Measurements from ENCODE around the gene GOT1. TPM values are rescaled to one million over a fixed set of nuclear protein-coding genes. Genes with fewer than 3 reads are reported as not detected.

GOT1 gene
- total RNA-seq, 2 donors from 2014 or later = 20.1 to 33.9 TPM

- Mint-ChIP-seq H3K36me3 (ENCODE audit: low read depth) (peaks cover 32% of the 10 kb centered on the region), H3K4me1 (peaks cover 18% of the 10 kb centered on the region), H3K4me3 (no peak overlapping the region), H3K9me3 (no peaks in the 10 kb centered on the region), H3K27me3 (no peaks in the 10 kb centered on the region), H3K27ac (peak overlapping the region; percentile 4)
- no peak for ATAC-seq (replicated peaks)
Observed at GRCh38 chr10:99425204-99425603, 5.2 kb downstream of the GOT1 start.

GRCh38 chr10:99424656-99425055 is 5.8 kb downstream of the GOT1 start:
- no peak for ATAC-seq (replicated peaks)
- Mint-ChIP-seq H3K9me3 (no peaks in the 10 kb centered on the region), H3K4me1 (peaks cover 15% of the 10 kb centered on the region), H3K27me3 (no peaks in the 10 kb centered on the region), H3K36me3 (ENCODE audit: low read depth) (peaks cover 37% of the 10 kb centered on the region), H3K4me3 (no peak overlapping the region), H3K27ac (peak overlapping the region; percentile 4)

GRCh38 chr10:99422529-99423096 is 7.8 kb downstream of the GOT1 start:
- H3K4me3 Mint-ChIP-seq = no peak overlapping the region
- H3K27me3 Mint-ChIP-seq = no peaks in the 10 kb centered on the region
- no peaks in the 10 kb centered on the region for H3K9me3 Mint-ChIP-seq
- no peak for ATAC-seq (replicated peaks)
- peaks cover 58% of the 10 kb centered on the region for H3K36me3 Mint-ChIP-seq (ENCODE audit: low read depth)
- no peak overlapping the region for H3K27ac Mint-ChIP-seq
- H3K4me1 Mint-ChIP-seq = peaks cover 9% of the 10 kb centered on the region

- no peak overlapping the region for H3K4me3 Mint-ChIP-seq
- H3K4me1 Mint-ChIP-seq = peaks cover 9% of the 10 kb centered on the region
- H3K27me3 Mint-ChIP-seq = no peaks in the 10 kb centered on the region
- peaks cover 65% of the 10 kb centered on the region for H3K36me3 Mint-ChIP-seq (ENCODE audit: low read depth)
- ATAC-seq (replicated peaks) = no peak
- H3K9me3 Mint-ChIP-seq = no peaks in the 10 kb centered on the region
- no peak overlapping the region for H3K27ac Mint-ChIP-seq
Observed at GRCh38 chr10:99421233-99421739, 9.1 kb downstream of the GOT1 start.

- Mint-ChIP-seq H3K27me3 (no peaks in the 10 kb centered on the region), H3K4me1 (peaks cover under 1% of the 10 kb centered on the region), H3K27ac (peak overlapping the region; percentile 18), H3K36me3 (ENCODE audit: low read depth) (peaks cover 64% of the 10 kb centered on the region), H3K9me3 (no peaks in the 10 kb centered on the region), H3K4me3 (no peak overlapping the region)
- ATAC-seq (replicated peaks) = no peak
Observed at GRCh38 chr10:99419688-99420087, 10.7 kb downstream of the GOT1 start.

- Mint-ChIP-seq H3K27ac (peak overlapping the region; percentile 18), H3K4me1 (no peaks in the 10 kb centered on the region), H3K4me3 (no peak overlapping the region), H3K36me3 (ENCODE audit: low read depth) (peaks cover 61% of the 10 kb centered on the region), H3K27me3 (no peaks in the 10 kb centered on the region), H3K9me3 (no peaks in the 10 kb centered on the region)
- no peak for ATAC-seq (replicated peaks)
Observed at GRCh38 chr10:99418910-99419624, 11.4 kb downstream of the GOT1 start.

- no peak for ATAC-seq (replicated peaks)
- H3K4me3 Mint-ChIP-seq = no peak overlapping the region
- H3K27ac Mint-ChIP-seq = no peak overlapping the region
- peaks cover 25% of the 10 kb centered on the region for H3K36me3 Mint-ChIP-seq (ENCODE audit: low read depth)
- no peaks in the 10 kb centered on the region for H3K4me1 Mint-ChIP-seq
- H3K27me3 Mint-ChIP-seq = no peaks in the 10 kb centered on the region
- H3K9me3 Mint-ChIP-seq = no peaks in the 10 kb centered on the region
Observed at GRCh38 chr10:99412099-99412498, 18.3 kb downstream of the GOT1 start.

- H3K27me3 Mint-ChIP-seq = no peaks in the 10 kb centered on the region
- no peak for ATAC-seq (replicated peaks)
- H3K4me3 Mint-ChIP-seq = no peak overlapping the region
- peaks cover 29% of the 10 kb centered on the region for H3K36me3 Mint-ChIP-seq (ENCODE audit: low read depth)
- no peak overlapping the region for H3K27ac Mint-ChIP-seq
- H3K9me3 Mint-ChIP-seq = no peaks in the 10 kb centered on the region
- H3K4me1 Mint-ChIP-seq = no peaks in the 10 kb centered on the region
Observed at GRCh38 chr10:99411546-99411945, 18.9 kb downstream of the GOT1 start.

GRCh38 chr10:99410876-99411275 is 19.5 kb downstream of the GOT1 start:
- no peaks in the 10 kb centered on the region for H3K27me3 Mint-ChIP-seq
- no peak overlapping the region for H3K4me3 Mint-ChIP-seq
- H3K27ac Mint-ChIP-seq = no peak overlapping the region
- H3K36me3 Mint-ChIP-seq (ENCODE audit: low read depth) = peaks cover 31% of the 10 kb centered on the region
- no peak for ATAC-seq (replicated peaks)
- no peaks in the 10 kb centered on the region for H3K4me1 Mint-ChIP-seq
- no peaks in the 10 kb centered on the region for H3K9me3 Mint-ChIP-seq

GRCh38 chr10:99410146-99410545 is 20.3 kb downstream of the GOT1 start:
- no peak for ATAC-seq (replicated peaks)
- Mint-ChIP-seq H3K27me3 (no peaks in the 10 kb centered on the region), H3K27ac (no peak overlapping the region), H3K4me1 (no peaks in the 10 kb centered on the region), H3K4me3 (no peak overlapping the region), H3K9me3 (no peaks in the 10 kb centered on the region), H3K36me3 (ENCODE audit: low read depth) (peaks cover 32% of the 10 kb centered on the region)

- Mint-ChIP-seq H3K4me3 (no peak overlapping the region), H3K27me3 (no peaks in the 10 kb centered on the region), H3K27ac (no peak overlapping the region), H3K4me1 (no peaks in the 10 kb centered on the region), H3K36me3 (ENCODE audit: low read depth) (peaks cover 61% of the 10 kb centered on the region), H3K9me3 (no peaks in the 10 kb centered on the region)
- ATAC-seq (replicated peaks) = no peak
Observed at GRCh38 chr10:99406149-99406548, 24.3 kb downstream of the GOT1 start.

GRCh38 chr10:99403674-99404073 is 26.8 kb downstream of the GOT1 start:
- H3K9me3 Mint-ChIP-seq = no peaks in the 10 kb centered on the region
- H3K4me3 Mint-ChIP-seq = no peak overlapping the region
- H3K36me3 Mint-ChIP-seq (ENCODE audit: low read depth) = peaks cover 82% of the 10 kb centered on the region
- ATAC-seq (replicated peaks) = no peak
- no peaks in the 10 kb centered on the region for H3K4me1 Mint-ChIP-seq
- H3K27ac Mint-ChIP-seq = no peak overlapping the region
- no peaks in the 10 kb centered on the region for H3K27me3 Mint-ChIP-seq

- Mint-ChIP-seq H3K36me3 (ENCODE audit: low read depth) (peaks cover 87% of the 10 kb centered on the region), H3K4me3 (no peak overlapping the region), H3K27ac (no peak overlapping the region), H3K27me3 (no peaks in the 10 kb centered on the region), H3K9me3 (no peaks in the 10 kb centered on the region), H3K4me1 (no peaks in the 10 kb centered on the region)
- no peak for ATAC-seq (replicated peaks)
Observed at GRCh38 chr10:99399664-99400063, 30.8 kb downstream of the GOT1 start.

- peaks cover 56% of the 10 kb centered on the region for H3K36me3 Mint-ChIP-seq (ENCODE audit: low read depth)
- ATAC-seq (replicated peaks) = no peak
- no peaks in the 10 kb centered on the region for H3K27me3 Mint-ChIP-seq
- H3K4me1 Mint-ChIP-seq = no peaks in the 10 kb centered on the region
- no peak overlapping the region for H3K4me3 Mint-ChIP-seq
- H3K27ac Mint-ChIP-seq = no peak overlapping the region
- no peaks in the 10 kb centered on the region for H3K9me3 Mint-ChIP-seq
Observed at GRCh38 chr10:99396471-99396870, 34.0 kb downstream of the GOT1 start.

- Mint-ChIP-seq H3K9me3 (no peaks in the 10 kb centered on the region), H3K27ac (peak overlapping the region; percentile 43), H3K36me3 (ENCODE audit: low read depth) (peaks cover 50% of the 10 kb centered on the region), H3K4me3 (no peak overlapping the region), H3K27me3 (no peaks in the 10 kb centered on the region), H3K4me1 (no peaks in the 10 kb centered on the region)
- no peak for ATAC-seq (replicated peaks)
Observed at GRCh38 chr10:99395750-99396445, 34.5 kb downstream of the GOT1 start.

Measured in activated T-helper 17 cell treated with anti-CD3 and anti-CD28 coated beads, Interleukin-2, amount 50 U/mL, for 72 hours (primary cell).